ENCODE results near the gene SCRN1. TPM values are rescaled to one million over a fixed set of nuclear protein-coding genes. Genes with fewer than 3 reads are reported as not detected.

SCRN1 gene
- total and polyA plus RNA-seq, 2 of the 4 experiments (the other 2 are of a cell fraction), result 57.1 to 124 TPM

DNA sequence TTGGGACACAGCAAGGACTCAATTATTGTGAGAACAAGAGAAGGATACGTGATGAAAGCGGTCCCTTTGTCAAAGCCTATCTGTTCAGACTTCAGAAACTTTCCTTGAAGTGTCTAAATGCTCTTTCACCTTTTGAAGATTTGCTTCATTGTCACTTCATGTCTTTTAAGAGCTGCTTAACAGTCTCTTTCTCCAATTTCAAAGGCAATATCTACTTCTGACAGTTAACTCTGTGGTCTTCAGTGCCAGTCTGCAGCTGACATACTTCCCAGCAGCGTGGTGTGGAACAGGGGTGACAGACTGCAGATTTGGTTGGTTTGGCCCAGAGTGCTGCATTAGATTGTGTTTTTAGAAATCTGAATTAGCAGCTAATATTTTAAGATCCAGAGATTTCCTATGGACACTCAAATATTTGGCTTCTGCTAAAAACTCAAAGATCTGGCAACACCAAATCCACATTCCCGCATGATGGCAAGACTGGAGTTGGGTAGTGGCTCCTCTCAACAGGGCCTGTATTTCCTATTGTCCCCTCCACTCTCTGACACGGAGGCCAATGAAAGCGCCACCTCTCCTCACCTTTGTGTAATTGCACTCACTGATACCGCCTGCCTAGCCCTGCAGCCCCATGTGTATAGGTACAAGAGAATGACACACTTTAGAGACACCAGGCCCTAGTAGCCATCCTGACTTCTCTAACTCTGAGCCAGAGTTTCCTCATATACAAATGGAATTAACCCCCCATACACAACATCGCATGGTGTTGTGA lies 11.5 kb downstream of the SCRN1 start:
- ChIA-PET POLR2A (ENCODE audit: unreplicated experiment) (no interaction called here), CTCF (no interaction called here)
- Histone ChIP-seq H3K79me1 (ENCODE audit: low read depth in 1 of 2, low read length in 2 of 2) (peaks cover 29 to 74% of the 10 kb centered on the region in 2 experiments), H3K4me3 (ENCODE audit: insufficient read depth, low read depth, low read length) (no peak overlapping the region), H3K4me2 (ENCODE audit: low read depth, low read length) (no peak overlapping the region), H2AK9ac (replicated peaks; ENCODE audit: low read depth, low read length, poor library complexity) (no peak overlapping the region), H3K9me3 (ENCODE audit: control insufficient read depth, insufficient read depth, low read length) (no peaks in the 10 kb centered on the region), H3K27me3 (ENCODE audit: control insufficient read depth, insufficient read depth, low read length) (no peaks in the 10 kb centered on the region), H3K27ac (ENCODE audit: insufficient read depth, low read length) (no peak overlapping the region), H3K18ac (ENCODE audit: low read depth, low read length) (no peak overlapping the region), H3K4ac (ENCODE audit: low read depth, low read length) (no peak overlapping the region), H2BK15ac (ENCODE audit: low read depth, low read length) (no peak overlapping the region), H4K5ac (ENCODE audit: low read depth, low read length) (no peak overlapping the region), H2AK5ac (ENCODE audit: low read depth, low read length) (no peak overlapping the region), H2BK5ac (ENCODE audit: low read depth, low read length, poor library complexity, severe bottlenecking) (no peak overlapping the region), H4K20me1 (ENCODE audit: insufficient read depth, low read length) (peaks cover 69% of the 10 kb centered on the region), H2AFZ (replicated peaks; ENCODE audit: low read length, poor library complexity) (no peak overlapping the region), H3K4me1 (ENCODE audit: control insufficient read depth, insufficient read depth, low read length) (peaks cover 10% of the 10 kb centered on the region), H3K36me3 (ENCODE audit: control insufficient read depth, insufficient read depth, low read length) (peaks cover 2% of the 10 kb centered on the region), H3K56ac (ENCODE audit: extremely low read depth, insufficient read depth, low read length) (no peak overlapping the region), H2BK120ac (ENCODE audit: low read depth, low read length) (no peak overlapping the region), H4K91ac (ENCODE audit: insufficient read depth, low read depth, low read length) (no peak overlapping the region), H3K14ac (replicated peaks; ENCODE audit: low read depth, low read length) (no peak overlapping the region), H3K9ac (ENCODE audit: low read depth, low read length) (no peak overlapping the region), H3K23ac (ENCODE audit: low read depth, low read length) (peak overlapping the region; percentile 60; the same call in 1 of the 2 replicates), H4K8ac (ENCODE audit: low read depth in 2 of 2, low read length in 2 of 2) (no peak overlapping the region), H3K9me1 (ENCODE audit: insufficient read depth, low read length) (peaks cover 25% of the 10 kb centered on the region), H2BK20ac (ENCODE audit: low read depth, low read length) (no peak overlapping the region)
- dilution Hi-C loops (cut with HindIII; ENCODE audit: low sequenced_read_pairs, unreplicated experiment) (no loop called here), intact Hi-C loops (cut with micrococcal nuclease) (no loop called here), in situ Hi-C loops (cut with MboI; ENCODE audit: low sequenced_read_pairs) (no loop called here)
- TF ChIP-seq CHD1 (IDR thresholded peaks at IDR 0.05; ENCODE audit: low read depth, low read length) (no peak), MXI1 (IDR thresholded peaks at IDR 0.05; ENCODE audit: borderline replicate concordance, low read depth, low read length) (no peak)
- no peak for DNase-seq
- WGBS, 2 experiments (ENCODE audit: extremely low coverage in 2 of 2, insufficient read length in 1 of 2), result 100% methylated on average over 1 of the region's 8 CpGs; no CpG with 5 or more reads in 1 of the 2 experiments
- no TSS peak for BruUV-seq (replicated peaks)
- no peak for ATAC-seq (ENCODE audit: low read depth)

All from IMR-90 (cell line).